Gastrocnemius medialis (tissue), 4 donors: ENCODE measurements around the gene SHISA4. TPM values are rescaled to one million over a fixed set of nuclear protein-coding genes. Genes with fewer than 3 reads are reported as not detected.

Experiments used
- ATAC-seq, 2 donors: fragments of 150-250 bp; one replicate each; pipeline ENCODE4 v1.9.1; 2016
- DNase-seq, 2 donors: peaks; one replicate each; pipeline ENCODE4 v3.0.0-alpha.2; 2019
- H3K27ac ChIP-seq, 4 donors: fragments of 200-600 bp; sonication (generic); 1 replicate in 1 of 4; 2 replicates in 3 of 4; pipeline ENCODE4 v1.5.1; 2016 to 2018; ENCODE audit warnings: mild to moderate bottlenecking in 2 of 4, moderate library complexity in 1 of 4
- H3K27me3 ChIP-seq, 3 donors: fragments of 200-600 bp; sonication (generic) in 2 of 3; 1 replicate in 1 of 3; 2 replicates in 2 of 3; pipeline versions ENCODE4 v1.5.1 to v1.6.0; 2016 to 2019; ENCODE audit warnings: mild to moderate bottlenecking in 1 of 3, moderate library complexity in 1 of 3
- H3K36me3 ChIP-seq, 2 donors: fragments of 200-600 bp; sonication (generic) in 1 of 2; one replicate each; pipeline ENCODE4 v1.5.1; 2017 to 2018
- H3K4me1 ChIP-seq, 2 donors: fragments of 200-600 bp; sonication (generic) in 1 of 2; one replicate each; pipeline ENCODE4 v1.5.1; 2016 to 2017; ENCODE audit warnings: mild to moderate bottlenecking in 2 of 2
- H3K4me3 ChIP-seq, 4 donors: fragments of 200-600 bp; sonication (generic) in 3 of 4; 1 replicate in 1 of 4; 2 replicates in 3 of 4; pipeline ENCODE4 v1.5.1; 2016 to 2019; ENCODE audit warnings: mild to moderate bottlenecking in 2 of 4
- H3K9me3 ChIP-seq, 3 donors: fragments of 200-600 bp; sonication (generic) in 2 of 3; 1 replicate in 1 of 3; 2 replicates in 2 of 3; pipeline ENCODE4 v1.5.1; 2016 to 2019
- CTCF ChIP-seq, 5 experiments: fragments of 450-650 bp in 3 of 5; fragments of 200-600 bp in 2 of 5; sonication (generic) in 2 of 5; IDR thresholded peaks in 4 of 5; conservative IDR thresholded peaks in 1 of 5; 1 replicate in 4 of 5; 2 replicates in 1 of 5; pipeline ENCODE4 v1.5.1; 2016 to 2019; ENCODE audit warnings: antibody characterized with exemption in 5 of 5, mild to moderate bottlenecking in 3 of 5, moderate library complexity in 3 of 5
- POLR2A ChIP-seq, 2 donors: fragments of 450-650 bp; IDR thresholded peaks; one replicate each; pipeline ENCODE4 v1.6.1; 2017; ENCODE audit warnings: antibody characterized with exemption in 2 of 2, mild to moderate bottlenecking in 2 of 2, moderate library complexity in 2 of 2
- in situ Hi-C, 4 donors: fragments of 200-750 bp; cut with MboI; loops; one replicate each; pipeline versions ENCODE4 v1.15.0 to v1.8.0; 2017; ENCODE audit warnings: low sequenced_read_pairs in 4 of 4
- intact Hi-C: fragments of 100-400 bp; cut with DNase I; formaldehyde crosslinking; loops from one replicate; pipeline ENCODE4 v1.15.1; 2023; ENCODE audit warnings: low total_unique reads
- total RNA-seq, 4 donors: library from RNA; depleted of rRNA; stranded (reverse); fragments of >200 nt; gene quantifications; one replicate each; pipeline versions ENCODE4 v1.1.0 to v1.2.3, GENCODE V29; 2016

Gene SHISA4
- total RNA-seq, 4 donors from 2014 or later = 76.6 to 384 (median 229) TPM

GRCh38 chr1:201861448-201861847, 27.2 kb upstream of the SHISA4 start:
- Histone ChIP-seq H3K9me3 (no peaks in the 10 kb centered on the region), H3K27ac (no peak overlapping the region), H3K4me1 (peaks cover 0 to 4% of the 10 kb centered on the region in 2 donors), H3K4me3 (no peak overlapping the region), H3K36me3 (peaks cover 0 to 35% of the 10 kb centered on the region in 2 donors), H3K27me3 (no peaks in the 10 kb centered on the region)
- intact Hi-C loops (no loop called here), in situ Hi-C loops (no loop called here)
- TF ChIP-seq CTCF (IDR thresholded peaks at IDR 0.05 in 4 of 5, conservative IDR thresholded peaks at IDR 0.05 in 1 of 5) (no peak), POLR2A (IDR thresholded peaks at IDR 0.05) (no peak)
- ATAC-seq = no peak
- DNase-seq = no peak

GRCh38 chr1:201870397-201870796, 18.3 kb upstream of the SHISA4 start:
- TF ChIP-seq POLR2A (IDR thresholded peaks at IDR 0.05) (no peak), CTCF (IDR thresholded peaks at IDR 0.05 in 4 of 5, conservative IDR thresholded peaks at IDR 0.05 in 1 of 5) (no peak)
- Histone ChIP-seq H3K27me3 (no peaks in the 10 kb centered on the region), H3K36me3 (peaks cover 0 to 82% of the 10 kb centered on the region in 2 donors), H3K27ac (no peak overlapping the region), H3K9me3 (no peaks in the 10 kb centered on the region), H3K4me1 (no peaks in the 10 kb centered on the region), H3K4me3 (no peak overlapping the region)
- ATAC-seq (no peak), DNase-seq (no peak)
- intact Hi-C loops = no loop called here
- in situ Hi-C loops = no loop called here

DNA sequence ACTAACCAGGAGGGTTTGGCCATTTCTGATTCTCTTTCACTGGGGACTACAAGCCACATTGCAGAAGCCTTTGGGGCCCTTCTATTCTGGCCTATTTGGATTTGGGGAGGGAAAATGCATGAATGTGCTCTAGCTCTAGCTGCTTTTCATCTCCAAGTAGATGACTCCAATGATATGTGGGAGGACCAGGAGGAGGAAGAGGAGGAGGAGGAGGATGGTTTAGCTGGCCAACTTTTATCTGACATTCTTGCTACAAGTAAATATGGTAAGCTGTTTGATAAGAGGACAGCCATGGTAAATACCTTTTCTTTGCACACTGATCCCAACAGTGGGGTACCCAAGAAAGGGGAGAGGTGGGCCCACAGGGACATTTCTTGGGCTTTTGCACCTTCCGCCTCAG, 14.0 kb upstream of the SHISA4 start:
- H3K4me1 ChIP-seq = peaks cover 15 to 21% of the 10 kb centered on the region in 2 donors
- ATAC-seq (no peak), DNase-seq (no peak)
- in situ Hi-C loops = loop anchor here in 3 of 4 donors (25.0 kb wide), 1 partner anchor 263 kb away; the partner anchor contains the start of gene ARL8A (in 3 of the 3)
- peaks cover 0 to 58% of the 10 kb centered on the region in 2 donors for H3K36me3 ChIP-seq
- intact Hi-C loops = no loop called here
- H3K4me3 ChIP-seq = no peak overlapping the region
- no peak overlapping the region for H3K27ac ChIP-seq
- no peaks in the 10 kb centered on the region for H3K27me3 ChIP-seq
- no peak for TF ChIP-seq POLR2A (IDR thresholded peaks at IDR 0.05)
- no peak for TF ChIP-seq CTCF (IDR thresholded peaks at IDR 0.05 in 4 of 5, conservative IDR thresholded peaks at IDR 0.05 in 1 of 5)
- H3K9me3 ChIP-seq = no peaks in the 10 kb centered on the region

DNA sequence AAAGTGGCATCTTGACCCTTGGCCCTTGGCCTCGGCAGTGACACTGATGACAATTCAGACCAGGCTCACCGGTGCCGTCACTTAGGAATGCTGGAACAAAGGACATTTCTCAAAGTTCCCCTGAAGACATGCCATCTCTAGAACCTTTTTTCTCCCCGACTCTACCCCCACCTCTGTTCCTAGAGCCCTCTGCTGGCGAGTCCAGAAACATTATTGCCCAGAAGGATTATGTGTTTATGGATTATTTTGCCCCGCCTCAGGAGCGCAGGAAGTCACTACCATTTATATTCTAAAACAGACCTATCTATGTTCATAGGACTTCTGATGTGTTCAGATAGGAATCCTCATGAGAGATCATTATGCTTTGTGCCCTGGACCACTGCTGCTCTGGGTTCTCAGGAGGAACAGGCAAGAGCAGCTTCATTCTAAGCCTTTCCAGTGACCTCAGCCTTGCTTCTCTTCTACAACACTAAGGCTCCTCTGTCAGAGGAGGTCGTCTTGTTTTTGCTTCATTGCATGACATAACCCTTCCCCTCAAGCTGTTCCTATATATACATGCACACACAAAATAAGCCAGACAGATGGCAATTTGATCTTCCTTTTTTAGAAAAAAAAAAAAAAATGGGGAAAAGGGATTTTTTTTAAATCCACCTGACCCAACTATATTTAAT, 12.4 kb upstream of the SHISA4 start:
- TF ChIP-seq CTCF (IDR thresholded peaks at IDR 0.05 in 4 of 5, conservative IDR thresholded peaks at IDR 0.05 in 1 of 5) = peak in 1 of 5 experiments; percentile 14
- TF ChIP-seq POLR2A (IDR thresholded peaks at IDR 0.05) = no peak
- in situ Hi-C loops (loop anchor here in 3 of 4 donors (25.0 kb wide), 1 partner anchor 261 kb away; the partner anchor contains the start of gene ARL8A (in 3 of the 3)), intact Hi-C loops (no loop called here)
- ATAC-seq (no peak), DNase-seq (no peak)
- no peaks in the 10 kb centered on the region for H3K27me3 ChIP-seq
- peaks cover 0 to 42% of the 10 kb centered on the region in 2 donors for H3K36me3 ChIP-seq
- H3K4me3 ChIP-seq = no peak overlapping the region
- H3K4me1 ChIP-seq = peaks cover 22 to 37% of the 10 kb centered on the region in 2 donors
- no peaks in the 10 kb centered on the region for H3K9me3 ChIP-seq
- H3K27ac ChIP-seq = no peak overlapping the region
